ENCODE data around the gene RASGRF2.

RASGRF2 gene

DNA sequence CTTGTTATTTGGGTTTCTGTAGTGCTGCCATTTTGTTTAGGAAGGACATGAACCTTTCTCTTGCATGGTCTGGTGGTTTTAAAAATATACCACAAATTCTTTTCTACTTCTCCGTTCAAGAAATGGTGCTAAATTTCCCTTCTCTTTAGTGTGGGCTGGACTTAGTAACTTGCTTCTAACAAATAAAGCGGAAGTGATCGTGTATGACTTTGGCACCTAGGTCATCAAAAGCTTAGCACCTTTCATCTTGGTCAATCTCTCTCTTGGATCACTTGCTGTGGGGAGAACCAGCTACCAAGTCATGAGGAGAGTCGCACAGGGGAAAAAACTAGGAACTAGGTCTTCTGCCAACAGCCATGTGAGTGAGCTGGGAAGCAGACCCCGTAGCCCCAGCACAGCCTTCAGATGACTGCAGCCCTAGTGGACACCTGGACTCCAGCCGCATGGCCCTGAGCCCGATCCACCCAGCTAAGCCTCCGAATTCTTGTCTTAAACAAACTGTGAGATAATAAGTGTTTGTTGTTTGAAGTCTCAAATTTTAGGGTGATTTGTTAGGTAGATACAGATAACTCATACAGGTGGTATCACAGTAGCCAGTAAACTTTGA, 185.3 kb downstream of the RASGRF2 start:
- Histone ChIP-seq H3K4me3 (ENCODE audit: low read depth in 1 of 2, low read length in 2 of 2) (no peak overlapping the region), H3K9me3 (ENCODE audit: control insufficient read depth in 1 of 2, low read length in 2 of 2) (no peaks in the 10 kb centered on the region), H3K36me3 (ENCODE audit: control insufficient read depth in 1 of 2, insufficient read depth in 2 of 2, low read length in 2 of 2) (no peaks in the 10 kb centered on the region), H3K27me3 (ENCODE audit: low read depth, low read length) (no peaks in the 10 kb centered on the region), H3K4me1 (ENCODE audit: control insufficient read depth in 1 of 2, insufficient read depth in 2 of 2, low read length in 2 of 2) (peaks cover 0 to 8% of the 10 kb centered on the region in 2 donors), H3K27ac (ENCODE audit: low read length) (no peak overlapping the region)

DNA sequence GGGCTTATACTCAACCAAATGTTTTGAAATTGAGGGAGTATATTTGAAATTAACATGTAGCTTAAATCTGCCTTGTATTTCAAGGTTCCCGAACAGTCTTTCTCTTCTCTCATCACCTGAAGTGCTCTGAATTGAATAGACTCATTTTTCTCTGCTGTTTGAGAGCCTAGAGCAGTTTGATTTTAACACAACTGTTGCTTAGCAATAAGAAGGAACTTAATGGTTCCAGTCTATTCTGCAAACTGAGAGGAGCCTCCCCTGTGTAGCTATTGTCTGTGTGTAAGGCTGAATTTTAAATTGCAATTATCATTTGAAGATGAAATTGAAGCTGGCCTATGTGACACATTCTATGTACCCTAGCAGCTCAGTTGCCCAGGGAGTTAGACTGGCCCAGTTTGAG, 185.9 kb downstream of the RASGRF2 start:
- Histone ChIP-seq H3K27me3 (ENCODE audit: low read depth, low read length) (no peaks in the 10 kb centered on the region), H3K4me1 (ENCODE audit: control insufficient read depth in 1 of 2, insufficient read depth in 2 of 2, low read length in 2 of 2) (peaks cover 0 to 2% of the 10 kb centered on the region in 2 donors), H3K4me3 (ENCODE audit: low read depth in 1 of 2, low read length in 2 of 2) (no peak overlapping the region), H3K36me3 (ENCODE audit: control insufficient read depth in 1 of 2, insufficient read depth in 2 of 2, low read length in 2 of 2) (no peaks in the 10 kb centered on the region), H3K27ac (ENCODE audit: low read length) (no peak overlapping the region), H3K9me3 (ENCODE audit: control insufficient read depth in 1 of 2, low read length in 2 of 2) (no peaks in the 10 kb centered on the region)

DNA sequence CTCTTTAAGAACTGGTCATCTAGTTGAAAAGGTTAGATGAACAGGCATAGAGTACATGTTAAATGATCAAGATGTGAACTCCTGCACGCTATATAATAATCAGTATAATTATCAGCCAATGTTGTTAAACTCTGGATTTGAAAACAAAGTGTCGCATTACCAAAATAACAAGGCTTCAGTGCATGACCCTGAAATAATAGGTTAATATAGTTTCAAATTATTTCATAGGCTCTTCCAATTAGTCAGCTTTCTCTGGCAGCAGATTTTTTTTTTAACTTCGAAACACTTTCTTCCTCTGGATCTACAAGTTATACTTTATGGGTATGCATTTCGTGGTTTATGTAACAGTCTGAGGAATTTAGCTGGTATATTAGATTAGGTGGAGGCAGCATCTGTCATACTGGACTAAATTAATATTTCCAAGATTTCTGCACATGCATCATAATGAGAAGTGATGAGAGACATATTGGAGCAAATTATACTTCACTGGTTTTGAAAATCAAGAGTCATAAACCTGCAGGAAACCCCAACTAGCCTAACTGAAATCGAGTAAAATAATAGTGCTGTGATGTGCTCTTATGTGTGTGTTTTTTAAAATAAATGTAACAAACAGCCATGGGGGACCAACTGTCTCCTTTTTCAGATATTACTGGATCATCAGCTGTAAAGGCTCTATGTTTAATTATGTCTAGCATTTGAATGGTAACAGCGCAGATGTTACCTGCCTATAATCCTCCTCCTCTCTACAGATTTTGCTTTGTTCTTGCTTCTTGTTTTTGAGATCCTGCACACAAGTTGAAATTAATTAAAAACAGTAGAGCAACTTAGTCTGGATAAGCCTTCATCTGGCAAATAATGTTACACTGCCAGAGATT, 187.1 kb downstream of the RASGRF2 start:
- no peaks in the 10 kb centered on the region for H3K4me1 ChIP-seq (ENCODE audit: control insufficient read depth in 1 of 2, insufficient read depth in 2 of 2, low read length in 2 of 2)
- no peak overlapping the region for H3K27ac ChIP-seq (ENCODE audit: low read length)
- no peaks in the 10 kb centered on the region for H3K9me3 ChIP-seq (ENCODE audit: control insufficient read depth in 1 of 2, low read length in 2 of 2)

DNA sequence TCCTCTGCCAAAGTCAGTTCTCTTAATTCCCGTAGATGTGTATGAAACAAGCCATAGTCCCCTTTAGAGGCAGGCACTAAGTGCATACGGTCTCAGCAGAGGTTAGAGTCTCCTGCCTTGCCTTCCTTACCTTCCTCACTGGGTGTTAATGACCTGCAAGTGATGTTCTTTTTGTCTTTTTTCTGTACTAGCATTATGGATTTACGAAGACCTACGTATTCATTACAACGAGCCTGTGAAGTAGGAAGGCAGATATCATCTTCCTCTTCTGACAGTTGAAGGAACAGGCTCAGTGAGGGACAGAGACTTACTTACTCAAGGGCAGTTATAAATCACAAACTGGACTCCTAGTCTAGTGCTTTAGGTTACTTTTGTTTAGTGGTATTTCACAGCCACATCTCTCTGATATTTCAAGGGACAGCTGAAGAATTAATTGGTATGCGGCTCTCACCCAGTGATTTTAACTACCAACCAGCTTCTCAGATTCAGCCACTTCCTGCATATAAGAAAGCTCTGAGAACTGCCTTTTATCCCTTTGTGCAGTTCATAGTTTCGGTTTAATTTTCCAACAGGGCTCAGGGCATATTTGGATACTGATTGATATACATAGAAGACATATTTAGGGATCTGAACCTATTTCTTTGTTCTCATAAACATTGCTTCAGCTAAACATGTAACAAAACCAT, 187.9 kb downstream of the RASGRF2 start:
- Histone ChIP-seq H3K9me3 (ENCODE audit: control insufficient read depth in 1 of 2, low read length in 2 of 2) (no peaks in the 10 kb centered on the region), H3K36me3 (ENCODE audit: control insufficient read depth in 1 of 2, insufficient read depth in 2 of 2, low read length in 2 of 2) (no peaks in the 10 kb centered on the region), H3K4me3 (ENCODE audit: low read depth in 1 of 2, low read length in 2 of 2) (no peak overlapping the region), H3K27ac (ENCODE audit: low read length) (no peak overlapping the region), H3K4me1 (ENCODE audit: control insufficient read depth in 1 of 2, insufficient read depth in 2 of 2, low read length in 2 of 2) (no peaks in the 10 kb centered on the region), H3K27me3 (ENCODE audit: low read depth, low read length) (no peaks in the 10 kb centered on the region)

More for the DNA sequence above, 187.1 kb downstream of the RASGRF2 start:
- H3K36me3 ChIP-seq (ENCODE audit: control insufficient read depth in 1 of 2, insufficient read depth in 2 of 2, low read length in 2 of 2) = no peaks in the 10 kb centered on the region
- no peak overlapping the region for H3K4me3 ChIP-seq (ENCODE audit: low read depth in 1 of 2, low read length in 2 of 2)
- no peaks in the 10 kb centered on the region for H3K27me3 ChIP-seq (ENCODE audit: low read depth, low read length)

DNA sequence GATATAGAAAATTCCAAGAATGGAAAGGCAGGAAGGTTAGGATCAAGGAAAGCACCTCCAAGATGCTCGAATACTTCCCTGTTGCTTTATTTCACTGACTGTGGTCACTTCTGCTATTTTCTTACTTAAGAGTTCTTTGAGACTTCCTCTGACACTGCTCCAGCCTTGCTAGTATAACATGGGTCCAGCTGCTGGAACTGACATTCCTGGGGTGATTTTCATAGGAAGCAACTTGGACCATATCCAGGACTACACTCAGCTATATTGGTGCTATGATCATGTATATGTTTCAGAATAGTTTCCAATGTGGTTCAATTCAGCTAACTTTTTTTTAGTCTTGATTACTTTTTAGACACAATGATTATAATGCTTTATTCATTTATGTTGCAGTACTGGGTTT, 191.4 kb downstream of the RASGRF2 start:
- Histone ChIP-seq H3K27me3 (ENCODE audit: low read depth, low read length) (no peaks in the 10 kb centered on the region), H3K4me3 (ENCODE audit: low read depth in 1 of 2, low read length in 2 of 2) (no peak overlapping the region), H3K9me3 (ENCODE audit: control insufficient read depth in 1 of 2, low read length in 2 of 2) (peaks cover 0 to 4% of the 10 kb centered on the region in 2 donors), H3K36me3 (ENCODE audit: control insufficient read depth in 1 of 2, insufficient read depth in 2 of 2, low read length in 2 of 2) (no peaks in the 10 kb centered on the region), H3K27ac (ENCODE audit: low read length) (no peak overlapping the region), H3K4me1 (ENCODE audit: control insufficient read depth in 1 of 2, insufficient read depth in 2 of 2, low read length in 2 of 2) (no peaks in the 10 kb centered on the region)

DNA sequence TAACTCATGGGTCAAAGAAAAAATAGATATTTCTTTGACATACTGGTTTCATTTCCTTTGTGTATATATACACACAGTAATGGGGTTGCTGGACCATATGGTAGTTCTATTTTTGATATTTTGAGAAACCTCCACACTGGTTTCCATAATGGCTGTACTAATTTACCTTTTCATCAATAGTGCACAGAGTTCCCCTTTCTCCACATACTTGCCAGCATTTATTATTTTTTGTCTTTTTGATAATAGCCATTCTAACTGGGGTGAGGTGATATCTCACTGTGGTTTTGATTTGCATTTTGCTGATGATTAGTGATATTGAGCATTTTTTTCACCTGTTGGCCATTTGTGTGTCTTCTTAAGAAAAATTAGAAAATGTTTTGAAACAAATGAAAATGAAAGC, 194.6 kb downstream of the RASGRF2 start:
- Histone ChIP-seq H3K9me3 (ENCODE audit: control insufficient read depth in 1 of 2, low read length in 2 of 2) (peaks cover 0 to 4% of the 10 kb centered on the region in 2 donors), H3K4me1 (ENCODE audit: control insufficient read depth in 1 of 2, insufficient read depth in 2 of 2, low read length in 2 of 2) (no peaks in the 10 kb centered on the region), H3K27ac (ENCODE audit: low read length) (no peak overlapping the region), H3K27me3 (ENCODE audit: low read depth, low read length) (no peaks in the 10 kb centered on the region), H3K4me3 (ENCODE audit: low read depth in 1 of 2, low read length in 2 of 2) (no peak overlapping the region), H3K36me3 (ENCODE audit: control insufficient read depth in 1 of 2, insufficient read depth in 2 of 2, low read length in 2 of 2) (no peaks in the 10 kb centered on the region)

DNA sequence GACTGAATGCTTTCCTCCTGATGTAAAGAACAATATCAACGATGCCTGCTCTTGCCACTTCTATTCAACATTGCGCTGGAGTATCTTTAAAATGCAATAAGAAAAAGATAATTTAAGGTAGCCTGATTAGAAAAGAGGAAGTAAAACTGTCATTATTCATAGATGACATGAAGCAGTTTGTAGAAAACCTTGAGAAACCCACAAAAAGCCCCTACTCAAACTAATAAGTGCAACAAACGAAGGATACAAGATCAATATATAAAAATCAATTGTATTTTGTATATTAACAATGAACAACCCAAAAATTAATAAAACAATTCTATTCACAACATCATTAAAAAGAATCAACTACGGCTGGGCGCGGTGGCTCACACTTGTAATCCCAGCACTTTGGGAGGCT, 196.6 kb downstream of the RASGRF2 start:
- Histone ChIP-seq H3K4me3 (ENCODE audit: low read depth in 1 of 2, low read length in 2 of 2) (no peak overlapping the region), H3K4me1 (ENCODE audit: control insufficient read depth in 1 of 2, insufficient read depth in 2 of 2, low read length in 2 of 2) (no peaks in the 10 kb centered on the region), H3K27me3 (ENCODE audit: low read depth, low read length) (no peaks in the 10 kb centered on the region), H3K9me3 (ENCODE audit: control insufficient read depth in 1 of 2, low read length in 2 of 2) (peaks cover 0 to 4% of the 10 kb centered on the region in 2 donors), H3K27ac (ENCODE audit: low read length) (no peak overlapping the region), H3K36me3 (ENCODE audit: control insufficient read depth in 1 of 2, insufficient read depth in 2 of 2, low read length in 2 of 2) (no peaks in the 10 kb centered on the region)

DNA sequence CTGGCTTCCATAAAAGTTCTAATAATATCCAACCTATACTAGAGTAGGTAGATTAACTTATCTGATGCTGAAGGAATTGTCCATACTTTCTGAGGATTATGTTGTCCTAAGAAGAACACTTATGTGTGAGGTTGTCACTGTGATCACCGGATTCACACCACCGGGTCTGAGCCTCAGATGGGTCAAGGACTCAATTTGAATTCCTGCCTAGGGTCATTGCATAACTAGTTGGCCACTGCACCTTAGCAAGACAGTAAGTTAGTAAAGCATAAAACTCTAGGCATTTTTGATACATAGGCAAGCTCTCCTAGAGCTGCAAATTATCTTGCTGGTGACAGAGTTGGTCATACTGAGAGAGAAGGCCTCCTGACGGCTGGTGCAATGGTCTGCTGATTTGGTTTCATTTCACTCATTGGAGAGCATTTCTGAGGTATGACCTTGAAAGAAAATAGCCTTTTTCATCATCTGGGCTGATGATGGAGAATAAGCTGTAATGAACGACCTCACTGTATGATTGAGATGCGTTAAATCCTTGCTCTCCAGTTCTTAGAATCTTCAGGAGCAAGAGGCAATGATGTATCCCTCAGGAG, 200.9 kb downstream of the RASGRF2 start:
- H3K36me3 ChIP-seq (ENCODE audit: control insufficient read depth in 1 of 2, insufficient read depth in 2 of 2, low read length in 2 of 2) = no peaks in the 10 kb centered on the region
- no peaks in the 10 kb centered on the region for H3K9me3 ChIP-seq (ENCODE audit: control insufficient read depth in 1 of 2, low read length in 2 of 2)
- H3K27me3 ChIP-seq (ENCODE audit: low read depth, low read length) = no peaks in the 10 kb centered on the region
- no peaks in the 10 kb centered on the region for H3K4me1 ChIP-seq (ENCODE audit: control insufficient read depth in 1 of 2, insufficient read depth in 2 of 2, low read length in 2 of 2)
- no peak overlapping the region for H3K4me3 ChIP-seq (ENCODE audit: low read depth in 1 of 2, low read length in 2 of 2)
- H3K27ac ChIP-seq (ENCODE audit: low read length) = no peak overlapping the region

DNA sequence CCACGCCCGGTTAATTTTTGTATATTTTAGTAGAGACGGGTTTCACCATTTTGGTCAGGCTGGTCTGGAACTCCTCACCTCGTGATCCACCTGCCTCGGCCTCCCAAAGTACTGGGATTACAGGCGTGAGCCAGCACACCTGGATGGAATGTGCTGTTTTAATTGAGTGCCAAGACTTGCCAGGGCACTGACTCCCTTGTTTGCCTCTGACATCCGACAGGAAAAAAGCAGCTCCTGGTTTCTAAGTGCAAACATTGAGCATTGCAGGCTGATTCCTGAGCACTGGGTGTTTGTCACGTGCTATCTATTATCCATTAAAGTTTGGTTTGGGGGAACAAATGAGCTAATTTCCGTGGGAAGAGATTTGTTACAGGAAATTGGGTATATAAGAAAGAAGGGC, 202.3 kb downstream of the RASGRF2 start:
- Histone ChIP-seq H3K9me3 (ENCODE audit: control insufficient read depth in 1 of 2, low read length in 2 of 2) (no peaks in the 10 kb centered on the region), H3K27me3 (ENCODE audit: low read depth, low read length) (no peaks in the 10 kb centered on the region), H3K4me1 (ENCODE audit: control insufficient read depth in 1 of 2, insufficient read depth in 2 of 2, low read length in 2 of 2) (peaks cover 0 to under 1% of the 10 kb centered on the region in 2 donors), H3K36me3 (ENCODE audit: control insufficient read depth in 1 of 2, insufficient read depth in 2 of 2, low read length in 2 of 2) (no peaks in the 10 kb centered on the region), H3K4me3 (ENCODE audit: low read depth in 1 of 2, low read length in 2 of 2) (no peak overlapping the region), H3K27ac (ENCODE audit: low read length) (no peak overlapping the region)

DNA sequence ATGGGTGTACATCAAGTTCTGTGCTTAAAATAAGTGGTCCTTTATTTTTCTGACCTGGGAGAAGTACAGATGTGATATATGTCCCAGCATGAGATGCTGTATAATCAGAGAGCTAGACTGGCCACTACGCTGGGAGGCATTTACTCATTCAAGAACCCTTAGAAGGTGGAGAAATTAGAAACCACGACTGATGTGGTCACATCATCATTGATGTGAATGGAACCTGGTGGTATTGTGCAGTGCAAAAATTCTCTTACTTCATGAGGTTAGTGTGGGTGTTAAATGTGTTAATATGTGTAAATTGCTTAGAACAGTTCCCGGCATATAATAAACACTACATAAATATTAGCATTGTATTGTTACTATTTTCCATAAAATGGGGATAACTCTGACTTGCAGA, 203.5 kb downstream of the RASGRF2 start:
- Histone ChIP-seq H3K27me3 (ENCODE audit: low read depth, low read length) (no peaks in the 10 kb centered on the region), H3K4me3 (ENCODE audit: low read depth in 1 of 2, low read length in 2 of 2) (no peak overlapping the region)

DNA sequence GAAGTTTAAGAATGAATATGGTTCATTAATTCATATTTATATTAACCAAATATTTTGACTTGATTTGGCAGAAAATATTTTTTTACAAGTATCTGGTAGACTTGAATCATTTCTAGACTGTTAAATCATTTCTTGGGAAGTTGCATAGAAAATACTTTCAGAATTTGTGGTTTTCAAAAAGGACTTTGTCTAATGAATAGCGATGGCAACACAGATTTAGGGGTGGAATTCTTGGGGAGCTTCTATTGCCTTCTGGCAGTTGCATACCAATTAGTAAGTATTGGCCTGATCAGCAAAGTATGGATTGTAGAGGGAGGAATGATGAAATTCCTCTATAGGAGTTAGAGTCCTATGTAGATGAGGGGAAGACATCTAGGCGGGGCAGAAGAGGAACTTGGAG, 204.3 kb downstream of the RASGRF2 start:
- H3K27ac ChIP-seq (ENCODE audit: low read length) = no peak overlapping the region
- H3K4me3 ChIP-seq (ENCODE audit: low read depth in 1 of 2, low read length in 2 of 2) = no peak overlapping the region
- H3K36me3 ChIP-seq (ENCODE audit: control insufficient read depth in 1 of 2, insufficient read depth in 2 of 2, low read length in 2 of 2) = no peaks in the 10 kb centered on the region
- peaks cover 0 to 9% of the 10 kb centered on the region in 2 donors for H3K4me1 ChIP-seq (ENCODE audit: control insufficient read depth in 1 of 2, insufficient read depth in 2 of 2, low read length in 2 of 2)
- H3K9me3 ChIP-seq (ENCODE audit: control insufficient read depth in 1 of 2, low read length in 2 of 2) = no peaks in the 10 kb centered on the region
- H3K27me3 ChIP-seq (ENCODE audit: low read depth, low read length) = no peaks in the 10 kb centered on the region

More for the DNA sequence above, 203.5 kb downstream of the RASGRF2 start:
- Histone ChIP-seq H3K9me3 (ENCODE audit: control insufficient read depth in 1 of 2, low read length in 2 of 2) (no peaks in the 10 kb centered on the region), H3K27ac (ENCODE audit: low read length) (no peak overlapping the region), H3K4me1 (ENCODE audit: control insufficient read depth in 1 of 2, insufficient read depth in 2 of 2, low read length in 2 of 2) (peaks cover 0 to 9% of the 10 kb centered on the region in 2 donors), H3K36me3 (ENCODE audit: control insufficient read depth in 1 of 2, insufficient read depth in 2 of 2, low read length in 2 of 2) (no peaks in the 10 kb centered on the region)

Data from muscle layer of duodenum (tissue), 2 donors.